ENCODE data around the gene RPS6KA2. TPM values are rescaled to one million over a fixed set of nuclear protein-coding genes. Genes with fewer than 3 reads are reported as not detected.

The RPS6KA2 gene
- total RNA-seq, 1 donor from 2014 or later = 36.1 TPM

DNA sequence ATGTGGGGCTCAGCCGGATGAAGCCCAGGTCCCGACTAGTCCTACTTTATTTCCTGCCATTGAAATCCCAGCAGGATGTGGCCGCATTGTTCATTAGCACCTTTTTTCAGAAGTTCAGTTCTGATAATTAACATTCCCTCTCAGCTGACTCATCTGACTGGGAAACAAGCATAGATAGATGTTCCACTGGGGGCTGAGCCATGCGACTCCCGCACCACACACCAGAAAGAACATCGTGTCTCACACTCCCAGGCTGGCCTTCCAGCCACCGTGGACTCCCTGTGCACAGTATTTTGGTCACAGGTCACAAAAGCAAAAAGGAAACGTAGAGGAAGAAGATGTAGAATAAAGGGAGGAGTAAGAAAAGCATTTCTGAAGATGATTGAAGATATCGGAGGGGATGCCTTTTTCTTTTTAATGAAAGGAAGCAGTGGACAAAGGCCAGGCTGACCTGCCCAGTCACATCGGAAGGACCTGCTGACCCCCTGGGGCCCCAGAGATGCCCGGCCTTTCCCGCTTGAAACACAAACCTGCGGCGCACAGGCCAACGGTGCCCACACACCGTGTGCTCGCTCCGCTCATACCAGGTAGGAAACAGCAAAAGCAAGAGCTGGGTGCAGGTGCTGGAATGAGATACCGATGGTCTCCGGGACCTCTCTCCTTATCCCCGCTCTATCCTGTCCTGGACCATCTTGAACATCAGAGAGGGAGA lies 11.8 kb downstream of the RPS6KA2 start:
- DNase-seq (ENCODE audit: low spot score) = no peak

DNA sequence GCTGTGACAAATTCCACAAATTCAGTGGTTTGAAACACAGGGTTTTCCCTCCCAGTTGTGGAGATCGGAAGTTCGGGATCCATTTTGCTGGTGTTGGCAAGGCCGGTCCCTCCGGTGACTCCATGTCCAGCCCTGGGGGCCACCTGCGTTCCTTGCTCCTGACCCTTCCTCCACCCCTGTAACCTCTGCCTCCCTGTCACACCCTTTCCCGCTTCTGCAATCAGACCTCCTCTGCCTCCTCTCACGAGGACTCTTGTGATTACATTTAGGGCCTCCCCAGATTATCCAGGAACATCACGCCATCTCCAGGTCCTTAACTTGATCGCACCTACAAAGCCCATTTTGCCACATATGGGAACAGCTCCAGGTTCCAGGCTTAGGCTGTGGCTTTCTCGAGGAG lies 12.5 kb downstream of the RPS6KA2 start:
- no peak for DNase-seq (ENCODE audit: low spot score)

DNA sequence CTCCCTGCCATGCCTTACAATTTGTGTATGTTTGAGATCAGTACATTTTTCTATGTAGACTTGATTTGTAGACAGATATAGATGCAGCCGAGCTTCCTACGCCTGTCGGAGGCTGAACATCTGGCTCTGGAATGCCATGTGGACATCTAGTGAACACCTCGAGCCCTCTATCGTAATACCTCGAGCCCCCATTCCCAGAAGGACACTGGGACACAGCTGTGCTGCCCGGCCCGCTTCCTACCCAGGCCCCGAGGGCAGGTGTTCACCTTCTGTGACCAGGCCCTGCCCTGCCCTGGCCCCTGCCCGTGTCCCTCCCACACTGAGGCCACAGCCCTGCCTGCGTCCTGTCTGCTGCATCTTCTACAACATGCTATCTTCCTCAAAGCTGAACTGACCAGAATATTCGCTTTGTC lies 12.9 kb downstream of the RPS6KA2 start:
- DNase-seq (ENCODE audit: low spot score) = peak; percentile 8

DNA sequence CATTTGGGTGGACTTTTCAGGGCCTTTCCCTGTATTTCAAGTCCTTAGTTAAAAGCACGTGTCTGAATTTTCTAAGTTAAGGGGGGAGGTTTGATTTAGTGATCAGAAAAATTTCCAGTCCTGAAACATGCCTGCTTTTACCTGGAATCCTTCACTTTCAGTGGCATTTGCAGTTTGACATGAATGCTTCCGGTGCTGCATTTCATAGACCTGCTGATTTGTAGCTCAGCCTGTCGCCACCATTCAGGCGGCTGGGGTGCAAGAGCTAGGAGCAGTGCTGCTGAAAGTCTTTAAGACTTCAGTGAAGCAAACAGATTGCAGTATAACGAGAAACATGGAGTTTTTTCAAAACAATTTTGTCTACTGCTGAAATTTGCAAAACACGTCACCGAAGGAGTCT lies 14.0 kb downstream of the RPS6KA2 start:
- DNase-seq (ENCODE audit: low spot score) = no peak

DNA sequence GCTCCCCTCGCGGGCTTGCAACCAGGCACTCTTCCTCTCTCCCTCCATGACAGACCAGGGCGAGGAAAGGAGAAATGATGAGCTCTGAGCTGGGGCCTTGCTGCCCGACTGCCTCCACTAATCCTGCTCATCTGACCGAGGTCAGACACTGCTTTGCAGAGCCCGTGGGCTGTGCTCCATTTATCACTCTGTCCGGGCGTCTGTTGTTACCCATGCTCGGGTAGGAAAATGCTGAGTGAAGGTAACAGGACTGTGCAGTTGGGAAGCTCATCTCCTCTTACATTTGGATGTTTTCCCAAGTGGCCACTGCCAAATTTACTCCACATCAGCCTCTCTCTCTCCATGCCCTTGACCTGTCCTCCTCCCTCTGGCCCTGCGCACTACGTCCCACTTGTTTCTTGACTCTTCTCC lies 14.6 kb downstream of the RPS6KA2 start:
- no peak for DNase-seq (ENCODE audit: low spot score)

DNA sequence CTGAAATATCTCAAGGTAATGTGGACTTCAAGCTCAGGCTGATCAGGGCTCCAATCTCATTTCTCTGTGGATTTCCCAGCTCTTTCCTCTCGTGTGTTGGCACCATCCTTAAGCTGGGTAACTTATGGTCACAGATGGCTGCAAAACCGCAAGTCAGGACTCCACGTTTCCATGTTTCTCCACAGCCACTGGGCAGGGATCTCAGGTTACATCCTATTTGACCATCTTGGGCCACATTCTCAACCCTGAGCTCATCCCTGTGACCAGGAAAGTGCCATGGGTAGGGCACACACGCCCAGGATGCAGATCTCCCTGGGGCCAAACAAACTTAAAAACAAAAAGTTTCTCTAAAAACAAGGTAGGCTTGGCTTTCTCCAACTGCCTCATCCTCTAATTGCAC lies 15.4 kb downstream of the RPS6KA2 start:
- no peak for DNase-seq (ENCODE audit: low spot score)

DNA sequence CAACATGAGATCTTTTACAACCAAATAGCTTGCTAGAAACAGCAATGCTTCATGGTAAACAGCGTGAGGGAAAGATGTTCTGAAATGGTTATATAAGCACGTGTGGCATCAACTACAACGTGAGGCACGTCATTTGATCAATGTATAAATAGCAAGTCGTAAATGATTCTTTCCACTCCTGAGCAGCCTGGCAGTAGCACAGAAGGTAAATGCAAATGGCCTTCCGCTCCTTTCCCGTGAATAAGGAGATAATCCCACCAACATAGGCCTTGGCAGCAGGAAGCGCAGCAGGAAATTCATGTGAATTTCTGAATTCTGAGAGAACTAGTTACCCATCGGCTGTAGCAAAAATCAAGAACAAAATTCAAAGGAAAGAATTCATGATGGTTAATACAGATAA lies 17.0 kb downstream of the RPS6KA2 start:
- DNase-seq (ENCODE audit: low spot score) = no peak

DNA sequence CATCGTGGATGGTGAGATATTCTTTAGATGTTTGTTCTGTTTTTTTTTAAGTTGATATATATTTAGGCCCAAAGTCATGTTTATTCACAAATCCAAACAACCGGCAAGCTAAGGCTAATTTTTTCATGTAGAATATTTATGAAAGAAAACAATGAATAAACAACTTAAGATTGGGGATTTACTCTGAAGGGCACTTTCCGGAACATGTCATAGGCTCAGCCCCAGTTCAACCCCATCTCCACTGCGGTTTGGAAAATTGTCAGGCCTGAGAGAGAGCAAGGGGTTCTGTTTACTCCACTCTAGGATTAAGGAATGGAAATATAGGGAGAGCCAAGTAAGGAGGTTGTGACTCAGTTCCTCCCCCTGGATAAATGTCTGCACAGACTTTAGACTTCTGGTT lies 18.3 kb downstream of the RPS6KA2 start:
- peak; percentile 65 for DNase-seq (ENCODE audit: low spot score)

DNA sequence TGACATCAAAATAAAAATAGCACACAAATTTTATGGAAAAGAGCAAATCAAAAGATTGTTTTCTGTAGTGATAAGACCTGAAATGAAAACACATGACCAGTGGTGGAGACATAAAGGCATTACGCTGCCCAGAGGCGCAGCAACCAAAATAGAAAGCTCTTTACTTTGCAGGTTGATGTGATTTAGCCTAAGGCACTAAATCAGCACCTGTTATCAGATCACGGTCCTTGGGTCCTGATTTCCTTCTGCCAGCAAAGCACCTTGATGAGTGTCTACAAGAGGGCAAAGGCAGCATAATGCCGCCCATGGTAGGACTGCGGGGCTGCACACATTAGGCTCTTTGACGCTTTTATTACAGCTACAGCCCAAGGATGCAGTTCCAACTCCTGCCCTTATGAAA lies 21.3 kb downstream of the RPS6KA2 start:
- peak; percentile 3 for DNase-seq (ENCODE audit: low spot score)

DNA sequence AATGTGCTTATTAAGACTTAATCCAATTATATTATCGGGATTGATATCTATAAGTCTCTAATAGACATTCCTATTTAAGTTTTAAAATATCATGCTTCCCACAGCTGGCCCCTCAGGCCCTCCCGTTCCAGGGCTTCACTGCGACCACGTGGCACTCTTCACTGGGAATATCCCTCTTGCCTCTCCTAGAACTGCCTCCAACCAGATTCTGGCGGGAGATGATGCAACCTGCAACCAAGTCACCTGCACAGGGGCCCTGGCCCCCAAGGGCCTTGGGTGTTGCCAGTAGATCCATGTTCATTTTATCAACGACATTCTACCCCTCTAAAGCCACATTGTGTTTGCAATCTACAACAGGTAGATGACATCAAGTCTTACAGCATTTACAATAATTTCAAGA lies 22.1 kb downstream of the RPS6KA2 start:
- DNase-seq (ENCODE audit: low spot score) = peak; percentile 0

DNA sequence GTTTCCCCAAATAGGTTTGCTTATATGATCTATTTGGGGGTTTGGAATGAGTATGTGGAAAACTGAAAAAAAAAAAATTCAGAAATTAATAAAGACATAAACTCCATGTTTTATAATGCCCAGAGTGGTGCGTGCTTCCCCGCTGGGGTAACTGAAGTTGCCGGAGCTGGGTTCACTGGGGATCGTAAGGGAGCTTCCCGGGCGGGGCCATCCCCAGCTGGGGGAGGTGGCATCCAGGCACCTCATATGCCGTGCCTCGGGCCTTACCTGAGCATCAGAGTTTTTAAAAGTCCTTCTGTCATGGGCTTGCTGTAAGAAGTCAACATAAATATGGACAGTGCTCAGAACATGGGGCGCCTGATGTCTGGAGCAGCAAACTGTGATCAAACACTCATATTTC lies 22.7 kb downstream of the RPS6KA2 start:
- peak; percentile 2 for DNase-seq (ENCODE audit: low spot score)

DNA sequence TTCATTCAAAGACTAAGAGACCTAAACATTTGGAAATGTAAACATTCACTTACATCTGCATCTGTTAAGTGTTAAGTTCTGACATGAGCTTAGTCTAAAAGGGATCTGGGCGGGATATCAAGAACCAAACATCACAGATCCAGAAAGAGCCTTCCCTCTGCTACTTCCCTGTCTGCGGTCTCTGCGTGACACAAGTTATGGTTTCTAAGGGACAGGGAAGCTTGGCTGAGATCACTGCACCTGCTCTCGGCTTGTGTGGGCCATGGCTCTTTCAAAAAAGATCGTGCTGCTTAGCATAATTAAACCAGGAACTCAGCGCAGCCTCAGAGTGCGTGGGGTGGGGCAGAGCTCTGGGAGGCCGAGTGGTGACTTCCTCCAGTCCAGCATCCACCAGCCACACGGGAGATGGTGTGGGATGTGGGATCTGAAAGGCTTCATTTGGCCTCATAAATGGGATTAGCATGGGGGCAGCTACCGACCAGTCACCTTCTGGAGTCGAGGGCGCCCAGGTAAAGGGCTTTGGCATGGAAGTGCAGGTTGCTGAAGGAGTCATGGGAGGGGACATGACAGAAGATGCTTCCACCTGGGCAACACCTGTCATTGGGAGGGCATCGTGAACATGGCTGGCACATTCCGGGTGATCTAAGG lies 23.9 kb downstream of the RPS6KA2 start:
- peak; percentile 13 for DNase-seq (ENCODE audit: low spot score)

DNA sequence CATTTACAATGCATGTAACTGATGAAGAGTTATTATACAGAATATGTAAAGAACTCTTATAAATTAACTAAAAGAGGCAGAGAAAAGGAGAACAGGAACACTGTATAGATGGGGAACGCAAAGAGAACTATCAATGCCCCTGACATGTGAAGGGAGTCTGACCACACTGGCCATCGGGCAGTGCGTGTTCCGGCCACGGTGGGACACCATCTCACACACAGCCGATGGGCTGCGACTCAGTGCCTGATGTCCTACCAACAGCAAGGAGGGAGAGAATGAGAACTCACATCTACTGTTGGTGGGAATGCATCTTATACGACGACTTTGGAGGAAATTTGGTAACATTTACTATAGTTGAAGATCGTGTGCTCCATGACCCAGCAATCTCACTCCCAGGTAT lies 25.1 kb downstream of the RPS6KA2 start:
- DNase-seq (ENCODE audit: low spot score) = peak; percentile 6

DNA sequence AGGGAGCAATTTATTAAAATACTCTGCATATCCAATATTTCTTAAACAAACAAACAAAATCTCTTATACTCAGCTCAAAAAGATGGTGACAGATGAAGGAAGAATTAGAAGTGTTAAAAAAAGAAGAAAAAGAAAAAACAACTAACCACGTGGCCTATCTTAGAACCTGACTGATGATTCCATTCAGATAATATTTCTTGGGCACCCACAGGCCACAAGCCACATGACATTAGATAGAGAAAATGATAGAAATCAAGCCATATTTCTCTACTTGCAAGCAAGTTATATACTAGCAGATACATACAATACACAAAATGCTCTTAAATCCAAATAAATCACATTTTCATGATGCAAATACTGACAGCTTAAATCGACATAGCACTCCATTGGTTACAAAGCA lies 26.1 kb downstream of the RPS6KA2 start:
- no peak for DNase-seq (ENCODE audit: low spot score)

DNA sequence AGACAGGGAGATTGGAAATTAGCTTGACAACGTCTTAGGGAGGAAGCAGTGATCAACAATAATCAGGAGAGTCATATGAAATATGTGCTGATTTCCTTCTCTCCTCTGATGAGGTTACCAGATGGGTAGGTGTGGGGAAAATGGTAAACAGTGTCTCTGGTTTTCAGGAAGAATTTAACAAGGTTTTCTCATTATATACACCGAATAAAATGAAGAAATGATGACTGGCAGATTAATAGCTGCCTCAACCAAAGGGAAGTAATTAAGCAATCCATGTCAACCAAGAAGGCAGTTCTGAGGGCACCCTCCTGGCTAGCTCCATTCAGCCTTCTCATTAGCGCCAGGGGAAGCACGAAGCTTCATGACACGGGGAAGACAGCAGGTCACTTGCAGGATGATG lies 27.8 kb downstream of the RPS6KA2 start:
- no peak for DNase-seq (ENCODE audit: low spot score)

DNA sequence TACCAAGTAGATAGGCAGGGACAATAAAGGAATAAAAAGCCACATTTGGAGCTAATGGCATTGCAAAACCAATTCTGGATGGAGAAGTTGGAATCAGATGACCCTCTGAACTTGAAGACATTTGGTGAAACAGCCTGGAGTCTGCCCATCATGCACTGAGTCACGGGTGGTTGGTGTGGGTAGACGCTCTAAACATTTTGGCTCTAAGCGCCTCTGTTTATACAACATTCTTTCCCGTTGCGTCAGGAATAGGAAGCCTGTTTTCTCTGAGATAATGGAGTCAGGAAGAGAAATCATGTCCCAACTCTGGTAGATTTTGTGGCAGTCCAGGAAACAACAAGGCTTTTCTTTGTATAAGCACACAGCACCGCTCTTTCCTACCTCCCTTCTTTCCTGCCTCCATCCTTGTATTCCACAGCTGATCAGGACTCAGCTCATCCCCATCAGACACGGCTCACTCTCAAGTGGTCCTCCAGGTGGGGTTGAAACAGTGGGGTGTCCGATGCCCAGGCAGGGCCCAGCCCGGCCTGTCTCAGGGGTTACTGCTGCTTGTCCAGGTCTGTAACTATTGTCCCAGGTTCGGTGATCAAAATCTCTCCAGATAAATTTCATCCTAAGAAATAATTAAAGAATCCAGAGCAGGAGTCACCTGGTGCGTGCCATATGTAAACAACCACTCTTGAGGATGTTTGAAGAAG lies 28.5 kb downstream of the RPS6KA2 start:
- DNase-seq (ENCODE audit: low spot score) = peak; percentile 65

DNA sequence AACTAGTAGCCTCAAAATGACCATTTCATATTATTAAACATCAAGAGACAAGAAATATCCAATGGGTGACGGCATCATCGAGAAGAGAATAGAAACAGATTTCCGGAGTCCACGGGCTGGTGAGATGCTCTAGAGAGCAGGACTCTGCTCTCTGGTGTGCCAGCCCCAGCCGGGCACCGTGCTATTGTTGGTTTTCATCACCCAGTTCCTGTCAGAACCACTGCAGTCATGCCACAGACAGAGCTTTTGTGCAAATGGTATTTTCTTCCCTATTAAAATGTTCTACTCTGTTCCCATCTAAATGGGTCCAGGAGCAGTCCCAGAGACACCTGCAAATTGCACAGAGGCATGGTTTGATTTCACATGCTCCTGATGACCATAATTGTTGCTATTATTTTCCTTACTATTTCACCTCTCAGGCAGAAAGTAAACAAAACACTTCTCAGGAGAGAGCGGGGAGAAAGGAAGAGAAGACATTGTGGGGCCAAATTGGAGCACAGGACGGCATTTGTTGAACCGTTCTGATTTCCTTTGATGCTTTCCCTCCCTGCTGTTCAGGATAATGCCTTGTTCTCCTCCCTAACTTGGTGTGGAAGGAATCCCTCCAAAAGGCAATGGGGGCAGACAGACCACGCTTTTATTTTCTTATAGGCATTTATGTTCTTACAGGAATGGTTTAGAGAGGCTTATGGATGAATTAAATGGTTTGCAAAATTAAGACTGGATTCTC lies 29.2 kb downstream of the RPS6KA2 start:
- DNase-seq (ENCODE audit: low spot score) = no peak

DNA sequence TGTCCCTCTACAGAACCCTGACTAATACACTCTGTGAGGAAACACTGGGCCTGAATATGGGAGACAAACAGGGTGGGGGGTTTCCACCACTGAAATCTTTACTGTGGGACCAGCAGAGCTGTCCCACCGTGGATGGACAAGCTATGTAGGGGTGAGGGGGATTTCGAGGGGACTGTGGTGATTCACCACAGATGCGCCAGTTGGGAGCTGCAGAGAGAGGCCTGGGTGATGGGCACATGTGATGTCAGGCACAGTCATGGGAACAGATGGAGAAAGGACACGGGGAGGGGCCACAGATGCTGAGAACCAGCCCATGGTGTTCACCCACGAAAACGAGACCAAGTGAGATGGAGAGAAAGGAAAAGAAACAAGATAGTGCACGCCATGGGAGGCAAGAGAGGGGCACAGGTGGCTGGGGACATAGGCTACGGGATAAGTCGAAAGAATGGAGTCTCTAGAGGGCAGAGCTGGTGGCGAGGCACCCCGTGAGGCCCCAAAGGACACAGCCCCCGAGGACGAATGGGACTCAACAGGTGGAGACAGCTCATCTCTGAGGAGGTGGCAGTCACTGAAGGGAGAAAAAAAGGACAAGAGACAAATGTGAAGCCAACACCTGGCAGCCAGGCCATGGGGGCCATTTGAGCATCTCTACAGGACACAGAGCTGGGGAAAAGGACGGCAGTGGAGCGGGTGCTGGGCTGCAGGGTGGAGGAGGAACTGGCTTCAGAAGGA lies 30.1 kb downstream of the RPS6KA2 start:
- no peak for DNase-seq (ENCODE audit: low spot score)

DNA sequence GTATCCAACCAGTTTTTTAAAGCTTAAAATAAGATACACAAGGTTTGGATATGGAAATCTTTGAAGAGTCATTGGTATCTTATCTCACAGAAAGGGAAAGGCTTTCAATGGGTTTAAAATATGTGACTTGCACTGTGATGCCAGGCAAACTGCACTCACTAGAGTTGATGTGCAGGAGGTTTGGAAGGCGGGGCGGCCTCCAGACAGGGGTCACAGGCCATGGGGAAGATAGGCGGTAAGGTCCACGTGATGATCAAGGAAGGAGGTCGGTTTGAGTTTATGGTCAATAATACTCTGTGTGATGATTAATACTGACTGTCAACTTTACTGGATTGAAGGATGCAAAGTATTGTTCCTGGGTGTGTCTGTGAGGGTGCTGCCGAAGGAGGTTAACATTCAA lies 31.1 kb downstream of the RPS6KA2 start:
- DNase-seq (ENCODE audit: low spot score) = no peak

DNA sequence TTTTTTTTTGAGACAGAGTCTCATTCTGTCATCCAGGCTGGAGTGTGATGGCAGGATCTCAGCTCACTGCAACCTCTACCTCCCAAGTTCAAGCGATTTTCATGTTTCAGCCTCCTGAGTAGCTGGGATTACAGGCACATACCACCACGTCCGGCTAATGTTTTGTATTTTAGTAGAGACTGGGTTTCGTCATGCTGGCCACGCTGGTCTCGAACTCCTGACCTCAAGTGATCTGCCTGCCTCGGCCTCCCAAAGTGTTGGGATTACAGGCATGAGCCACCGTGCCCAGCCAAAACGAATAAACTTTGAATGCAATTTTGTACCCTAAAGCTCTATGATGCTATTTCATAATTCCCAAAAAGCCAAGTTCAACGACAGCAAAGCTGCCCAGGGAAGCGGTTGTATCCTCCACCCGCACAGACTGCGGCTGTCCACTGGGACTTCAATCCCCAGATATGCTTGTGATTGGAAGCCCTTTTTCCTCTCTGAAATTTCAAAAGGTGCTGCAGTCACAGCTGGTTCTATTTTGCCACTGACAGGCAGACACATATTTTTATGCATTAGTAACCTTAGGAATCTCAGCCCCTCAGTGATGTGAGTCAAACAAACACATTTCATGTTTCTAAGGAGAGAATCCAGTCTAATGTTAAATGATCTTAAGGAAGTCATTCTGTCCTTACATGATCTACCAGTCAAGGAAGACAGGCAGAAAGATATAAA lies 31.8 kb downstream of the RPS6KA2 start:
- no peak for DNase-seq (ENCODE audit: low spot score)

DNA sequence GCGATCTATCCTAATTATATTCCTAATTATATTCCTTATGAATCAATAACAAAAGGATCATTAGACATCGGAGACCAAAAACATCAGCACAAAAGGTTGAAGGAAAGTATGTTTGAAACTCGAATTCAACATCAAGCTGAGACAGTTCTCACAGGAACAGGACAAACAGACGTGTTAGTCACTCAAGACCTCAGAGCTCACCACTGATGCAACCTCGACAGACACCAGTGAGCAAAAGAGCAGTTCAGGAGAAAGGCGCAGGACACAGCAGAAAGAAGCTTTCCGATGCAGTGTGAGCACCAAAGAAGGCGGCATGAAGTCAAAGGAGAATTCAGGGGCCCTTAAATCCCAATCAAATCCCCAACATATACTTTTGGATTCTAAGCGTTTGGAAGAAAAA lies 34.2 kb downstream of the RPS6KA2 start:
- DNase-seq (ENCODE audit: low spot score) = no peak

Measured in mucosa of gallbladder (tissue), 1 donor.